ENCODE measurements around the gene EHD1.

DNA sequence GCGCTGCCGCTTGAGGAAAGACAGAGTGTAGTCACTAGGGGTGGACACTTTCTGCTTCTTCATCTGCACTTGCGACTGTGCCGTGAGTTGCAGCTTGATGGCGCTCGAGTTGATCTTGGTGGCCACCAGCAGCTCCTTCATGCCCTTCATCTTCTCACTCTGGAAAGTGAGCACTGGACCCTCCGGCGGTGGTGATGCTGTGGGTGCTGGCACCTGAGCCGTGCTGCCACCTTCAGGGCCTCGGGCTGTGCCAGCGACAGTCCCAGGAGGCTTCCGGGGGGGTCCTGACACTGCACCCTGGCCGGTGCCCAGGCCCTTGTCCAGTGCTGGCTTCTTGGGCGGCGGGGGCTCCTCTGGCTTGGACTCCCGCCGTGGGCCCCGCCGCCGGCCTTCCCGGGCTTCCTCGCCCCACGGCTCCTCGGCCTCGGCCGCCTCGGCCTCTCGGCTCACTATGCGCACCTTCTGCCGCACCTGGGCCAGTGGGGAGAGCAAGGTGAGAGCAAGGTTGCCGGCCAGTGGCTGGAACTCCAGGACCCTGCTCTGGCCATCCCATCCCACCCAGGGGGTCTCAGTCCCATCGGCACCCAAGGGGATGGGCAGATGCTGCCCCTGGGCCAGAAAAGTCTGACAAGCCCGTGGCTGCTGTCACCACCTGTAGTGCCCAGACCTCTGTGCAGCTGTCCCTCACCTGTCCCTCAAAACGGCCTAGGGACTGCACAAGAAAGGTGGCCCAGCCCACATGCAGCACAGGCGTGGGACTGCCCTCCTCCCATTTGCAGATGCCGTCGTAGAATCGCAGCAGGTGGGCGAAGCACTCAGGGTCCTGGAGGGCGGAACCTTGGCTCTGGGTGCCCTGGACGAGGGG, 73.8 kb downstream of the EHD1 start:
- TF ChIP-seq, protein P1, sequence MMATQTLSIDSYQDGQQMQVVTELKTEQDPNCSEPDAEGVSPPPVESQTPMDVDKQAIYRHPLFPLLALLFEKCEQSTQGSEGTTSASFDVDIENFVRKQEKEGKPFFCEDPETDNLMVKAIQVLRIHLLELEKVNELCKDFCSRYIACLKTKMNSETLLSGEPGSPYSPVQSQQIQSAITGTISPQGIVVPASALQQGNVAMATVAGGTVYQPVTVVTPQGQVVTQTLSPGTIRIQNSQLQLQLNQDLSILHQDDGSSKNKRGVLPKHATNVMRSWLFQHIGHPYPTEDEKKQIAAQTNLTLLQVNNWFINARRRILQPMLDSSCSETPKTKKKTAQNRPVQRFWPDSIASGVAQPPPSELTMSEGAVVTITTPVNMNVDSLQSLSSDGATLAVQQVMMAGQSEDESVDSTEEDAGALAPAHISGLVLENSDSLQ (IDR thresholded peaks at IDR 0.05), result no peak
- TF ChIP-seq TARDBP (IDR thresholded peaks at IDR 0.05), result no peak
- no peak for TF ChIP-seq LEF1 (IDR thresholded peaks at IDR 0.05; ENCODE audit: borderline replicate concordance)
- no peak for TF ChIP-seq FOXK2 (IDR thresholded peaks at IDR 0.05)
- no peak for TF ChIP-seq SP1 (IDR thresholded peaks at IDR 0.05)
- no peak for TF ChIP-seq SUZ12 (IDR thresholded peaks at IDR 0.05)
- no peak for TF ChIP-seq BHLHE40 (IDR thresholded peaks at IDR 0.05; ENCODE audit: borderline replicate concordance)
- no peak for TF ChIP-seq FOXM1 (IDR thresholded peaks at IDR 0.05; ENCODE audit: borderline replicate concordance)
- no peak for TF ChIP-seq ARNT (IDR thresholded peaks at IDR 0.05)
- no peak for TF ChIP-seq FOXA1 (IDR thresholded peaks at IDR 0.05)
- no peak for TF ChIP-seq NFRKB (IDR thresholded peaks at IDR 0.05)
- no peak for TF ChIP-seq ZNF384 (IDR thresholded peaks at IDR 0.05)
- no peak for TF ChIP-seq HDGF (IDR thresholded peaks at IDR 0.05; ENCODE audit: borderline replicate concordance)
- TF ChIP-seq CTBP1 (IDR thresholded peaks at IDR 0.05; ENCODE audit: borderline replicate concordance), result no peak

Measured in HEK293T (cell line).